Pons (tissue), 1 donor: ENCODE results near the gene CRHR1.
A peak's percentile ranks its signal among the peaks of the same experiment; 100 is the strongest.

Experiments used
- DNase-seq: peaks from one replicate; pipeline ENCODE4 v3.0.0-alpha.2; 2016; ENCODE audit warnings: low spot score

CRHR1 gene

DNA sequence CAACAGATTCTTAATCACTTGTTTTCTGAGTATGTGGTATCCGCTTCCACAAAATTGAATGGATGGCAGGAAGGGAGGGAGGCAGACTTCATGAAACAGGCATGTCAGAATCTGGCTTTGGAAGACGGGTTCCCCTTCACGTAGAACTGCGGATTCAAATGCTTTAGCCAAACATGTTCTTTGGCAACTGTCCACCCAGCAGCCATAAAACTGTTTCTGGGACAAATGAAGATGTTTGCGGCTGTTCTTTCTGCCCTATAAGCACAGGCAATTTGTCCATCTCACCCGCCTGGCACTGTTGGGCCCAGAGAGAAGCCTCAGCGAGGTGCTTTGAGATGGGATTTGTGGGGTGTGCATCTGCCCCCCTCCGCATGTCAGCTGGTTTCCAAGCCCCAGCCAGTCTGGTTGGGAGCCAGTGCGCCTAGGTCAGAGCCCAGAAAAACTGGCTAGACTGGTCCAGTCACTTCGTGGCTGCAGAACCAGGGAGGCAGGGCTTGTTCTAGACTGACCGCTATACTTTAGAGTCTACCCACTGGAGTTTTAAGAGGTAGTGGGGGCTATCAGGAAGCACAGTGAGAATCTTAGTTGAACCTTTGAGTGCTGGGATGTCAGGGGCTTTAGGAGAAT, 6.3 kb downstream of the CRHR1 start:
- no peak for DNase-seq

GRCh38 chr17:45791041-45791582, 7.0 kb downstream of the CRHR1 start:
- DNase-seq = no peak

DNA sequence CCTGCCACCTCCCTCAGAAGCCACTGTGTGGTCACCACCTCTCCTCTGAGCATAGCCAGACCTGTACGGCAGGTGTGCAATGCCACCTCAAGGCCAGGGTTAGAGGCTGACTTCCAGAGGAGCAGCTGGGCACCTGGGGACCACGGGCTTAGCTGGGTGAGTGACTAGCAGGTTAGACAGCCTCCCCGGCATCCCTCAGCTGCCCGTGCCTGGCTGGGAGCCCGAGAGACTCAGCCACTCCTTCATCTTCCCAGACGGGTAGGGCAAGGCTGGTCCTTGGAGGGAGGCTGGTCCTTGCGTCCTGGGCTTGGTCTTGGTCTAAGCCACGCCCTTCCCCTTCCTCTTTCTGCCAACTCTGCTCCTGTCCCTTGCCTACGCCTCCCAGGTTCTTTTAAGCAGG, 7.8 kb downstream of the CRHR1 start:
- DNase-seq = no peak

GRCh38 chr17:45792437-45792836, 8.3 kb downstream of the CRHR1 start:
- DNase-seq = no peak

DNA sequence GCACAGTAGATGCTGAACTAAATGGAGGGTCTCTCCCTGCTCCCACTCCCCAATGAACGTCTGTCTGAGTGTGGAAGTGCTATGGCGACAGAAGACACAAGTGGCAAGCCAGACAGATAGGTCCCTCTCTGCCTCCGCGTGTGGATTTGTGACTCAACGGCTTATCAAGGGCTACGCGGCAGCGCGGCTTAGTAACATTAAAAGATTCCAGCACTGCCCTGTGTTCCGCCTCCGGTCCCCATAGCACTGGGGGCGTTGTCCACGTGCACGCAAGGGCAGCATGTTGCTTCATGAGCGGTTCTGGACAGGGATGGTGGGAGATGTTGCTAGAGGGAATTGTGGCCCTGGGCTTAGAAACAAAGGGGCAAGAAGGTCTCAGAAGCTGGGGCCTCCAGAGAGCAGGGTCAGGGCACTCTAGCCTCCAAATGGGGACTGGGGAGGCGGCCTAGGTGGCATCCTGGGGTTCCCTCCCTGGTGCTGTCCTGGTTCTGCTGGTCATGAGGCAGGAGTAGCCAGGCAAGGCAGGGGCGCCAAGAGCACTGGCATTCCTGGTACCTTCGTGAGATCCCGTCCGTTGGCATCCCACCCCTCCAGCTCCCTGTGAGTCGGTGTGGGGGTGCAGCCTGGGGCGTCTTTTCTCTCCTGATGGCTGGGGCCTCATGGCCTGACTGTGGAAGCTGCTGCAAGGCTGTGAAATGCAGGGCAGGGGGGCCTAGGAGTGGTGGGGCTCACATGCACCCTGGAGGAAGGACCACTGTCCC, 9.1 kb downstream of the CRHR1 start:
- DNase-seq = no peak

DNA sequence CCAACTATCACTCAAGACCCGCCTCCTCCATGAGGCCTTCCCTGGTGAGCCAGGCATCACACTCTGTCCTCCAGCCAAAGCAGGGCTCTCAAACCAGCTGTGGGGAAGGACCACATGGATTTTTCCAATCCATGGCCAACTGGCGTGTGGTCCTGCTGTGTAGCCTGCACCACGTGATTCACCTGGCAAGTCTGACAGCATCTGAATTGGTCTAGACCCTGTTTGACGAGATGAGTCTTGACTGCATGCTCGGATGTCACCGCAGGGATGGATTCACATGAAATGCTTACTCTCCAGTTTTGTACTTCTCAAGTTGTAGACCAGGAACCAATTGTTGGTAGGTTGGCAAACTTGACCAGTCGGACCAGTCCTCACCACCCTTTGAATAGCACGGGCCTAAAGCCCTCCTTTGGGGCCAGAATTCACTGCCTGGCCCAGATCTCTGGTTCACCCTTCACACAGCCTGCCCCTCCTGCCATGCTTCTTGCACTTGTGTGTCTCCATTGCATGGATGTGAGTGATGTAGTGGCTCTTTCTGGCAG, 9.9 kb downstream of the CRHR1 start:
- DNase-seq = no peak

- DNase-seq = peak; percentile 24
These were observed 10.7 kb downstream of the CRHR1 start for GRCh38 chr17:45794840-45795239.

GRCh38 chr17:45800816-45801215, 16.7 kb downstream of the CRHR1 start:
- no peak for DNase-seq

- DNase-seq = no peak
These were observed 17.3 kb downstream of the CRHR1 start for GRCh38 chr17:45801421-45801820.

- DNase-seq = no peak
These were observed 24.7 kb downstream of the CRHR1 start for GRCh38 chr17:45808845-45809244.

DNA sequence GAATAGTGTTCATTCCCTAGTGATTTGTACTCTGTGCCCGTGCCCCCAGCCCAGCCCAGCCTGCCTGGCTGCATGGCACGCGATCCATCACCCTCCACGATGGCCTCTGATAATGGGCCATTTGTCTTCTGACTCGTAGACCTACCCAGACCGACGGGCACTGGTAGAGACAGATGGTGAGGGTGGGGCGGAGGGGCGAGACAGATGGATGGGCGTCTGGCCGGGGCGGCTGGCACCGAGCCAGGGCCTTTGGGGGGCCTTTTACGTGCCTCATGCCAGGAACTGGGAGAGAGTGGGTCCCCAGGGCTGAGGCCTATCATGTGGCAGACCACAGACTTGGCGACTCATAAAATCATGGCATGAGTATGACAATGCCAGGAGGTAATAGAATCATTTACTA, 25.4 kb downstream of the CRHR1 start:
- DNase-seq = no peak

GRCh38 chr17:45812102-45812501, 28.0 kb downstream of the CRHR1 start:
- no peak for DNase-seq

GRCh38 chr17:45813048-45813725, 29.1 kb downstream of the CRHR1 start:
- DNase-seq = peak; percentile 26

DNA sequence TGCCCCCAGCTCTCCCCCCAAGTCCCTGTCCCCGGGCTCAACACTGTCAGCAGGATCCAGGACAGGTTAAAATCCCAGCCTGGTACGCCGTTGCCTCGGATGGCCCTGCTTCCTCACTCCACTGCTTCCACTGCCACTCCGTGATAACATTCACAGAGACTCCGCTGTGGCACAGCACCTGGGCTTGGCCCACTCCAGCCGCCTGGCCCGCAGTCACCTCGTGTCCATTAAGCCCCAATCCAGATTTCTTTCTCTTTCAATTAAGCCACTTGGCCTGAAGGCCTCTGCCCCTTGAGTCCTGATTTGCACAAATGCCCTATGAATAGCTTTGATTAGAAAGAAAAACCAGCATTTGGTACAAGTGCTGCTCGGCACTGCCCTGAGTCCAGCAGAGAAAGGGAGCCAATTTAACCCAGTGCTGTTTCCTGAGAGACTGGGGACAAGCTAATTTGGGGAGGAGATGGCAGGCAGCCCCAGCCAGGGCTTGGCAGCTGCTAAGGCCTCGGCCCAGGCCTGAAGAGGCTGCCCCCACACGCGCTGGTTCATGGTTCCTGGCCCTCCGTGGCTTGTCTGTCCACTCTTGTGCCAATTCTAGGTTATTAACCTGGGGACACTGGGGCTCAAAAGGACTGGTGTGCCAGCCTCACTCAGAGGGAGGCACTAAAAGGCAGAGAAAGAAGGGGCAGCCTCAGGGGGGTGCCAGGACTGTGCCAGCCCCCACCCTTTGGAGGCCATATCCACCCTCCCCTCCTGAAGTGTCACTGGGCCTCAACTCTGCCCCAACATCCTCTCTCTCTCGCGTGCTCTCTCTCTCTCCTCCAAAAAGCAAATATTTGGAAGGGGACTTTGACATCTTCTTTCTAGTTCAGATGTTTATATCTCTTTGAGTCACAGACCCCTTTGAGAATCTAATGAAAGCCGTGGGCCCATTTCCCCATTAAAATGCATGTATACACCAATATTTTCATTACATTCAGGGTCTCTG, 30.8 kb downstream of the CRHR1 start:
- peak; percentile 34 for DNase-seq

DNA sequence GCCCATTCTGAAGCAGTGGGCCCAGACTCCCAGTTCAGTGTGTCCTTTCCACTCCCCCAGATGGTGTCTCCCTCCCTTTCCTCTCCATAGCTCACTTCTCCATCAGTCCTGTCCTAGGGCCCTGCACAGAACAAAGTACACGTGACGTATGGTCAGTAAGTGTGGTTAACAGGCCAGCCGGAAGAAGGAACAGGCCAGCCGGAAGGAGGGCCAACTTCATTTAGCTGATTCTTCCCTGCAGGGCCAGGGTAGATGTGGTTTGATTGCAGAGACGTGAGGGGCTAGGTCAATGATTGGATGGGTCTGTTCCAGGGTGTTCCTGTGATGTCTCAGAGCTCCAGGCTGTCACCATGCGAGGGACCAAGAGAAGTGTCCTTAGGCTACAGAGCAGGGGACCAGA, 31.6 kb downstream of the CRHR1 start:
- no peak for DNase-seq

GRCh38 chr17:45818041-45818440, 33.9 kb downstream of the CRHR1 start:
- no peak for DNase-seq

DNA sequence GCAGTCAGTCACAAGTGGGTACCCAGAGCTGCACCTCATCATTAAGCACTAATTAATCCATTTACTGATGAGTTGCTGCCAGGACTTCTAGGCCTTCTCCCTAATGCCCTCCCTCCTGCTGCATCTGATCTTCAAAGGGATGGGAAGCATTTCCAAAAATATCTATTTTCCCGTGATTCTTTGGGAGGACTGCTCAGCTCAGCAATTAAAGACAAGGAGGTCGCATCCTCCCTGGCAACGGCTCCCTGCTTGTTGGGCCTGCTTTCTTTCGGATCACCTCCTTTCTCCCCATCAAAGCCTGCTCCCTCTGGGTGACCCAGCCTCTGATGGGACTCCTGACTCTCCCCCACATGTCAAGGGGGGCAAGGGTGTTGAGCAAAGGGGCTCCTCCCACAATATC, 34.6 kb downstream of the CRHR1 start:
- no peak for DNase-seq

GRCh38 chr17:45819632-45820031, 35.5 kb downstream of the CRHR1 start:
- DNase-seq = no peak

GRCh38 chr17:45820052-45820780, 36.1 kb downstream of the CRHR1 start:
- no peak for DNase-seq

GRCh38 chr17:45821147-45821546, 37.0 kb downstream of the CRHR1 start:
- DNase-seq = no peak

- no peak for DNase-seq
These were observed 39.5 kb downstream of the CRHR1 start for GRCh38 chr17:45823598-45823997.
